Left kidney (tissue), 2 donors: ENCODE results near the gene PCDHB3. TPM values are rescaled to one million over a fixed set of nuclear protein-coding genes. Genes with fewer than 3 reads are reported as not detected.
"Not testable (repeated sequence)": the region's sequence is repeated elsewhere in the genome, so short reads cannot be mapped to it uniquely, and the experiment has no call there.

Experiments
- DNase-seq: peaks from one replicate; pipeline ENCODE4 v3.0.0-alpha.2; 2013
- polyA plus RNA-seq: library from polyadenylated mRNA; unstranded; fragments of 120-200 nt; gene quantifications from one replicate; pipeline ENCODE4 v1.2.1, GENCODE V29; 2013; ENCODE audit not compliant: insufficient read length

PCDHB3 gene
- polyA plus RNA-seq, 1 donor = 2.3 TPM

DNA sequence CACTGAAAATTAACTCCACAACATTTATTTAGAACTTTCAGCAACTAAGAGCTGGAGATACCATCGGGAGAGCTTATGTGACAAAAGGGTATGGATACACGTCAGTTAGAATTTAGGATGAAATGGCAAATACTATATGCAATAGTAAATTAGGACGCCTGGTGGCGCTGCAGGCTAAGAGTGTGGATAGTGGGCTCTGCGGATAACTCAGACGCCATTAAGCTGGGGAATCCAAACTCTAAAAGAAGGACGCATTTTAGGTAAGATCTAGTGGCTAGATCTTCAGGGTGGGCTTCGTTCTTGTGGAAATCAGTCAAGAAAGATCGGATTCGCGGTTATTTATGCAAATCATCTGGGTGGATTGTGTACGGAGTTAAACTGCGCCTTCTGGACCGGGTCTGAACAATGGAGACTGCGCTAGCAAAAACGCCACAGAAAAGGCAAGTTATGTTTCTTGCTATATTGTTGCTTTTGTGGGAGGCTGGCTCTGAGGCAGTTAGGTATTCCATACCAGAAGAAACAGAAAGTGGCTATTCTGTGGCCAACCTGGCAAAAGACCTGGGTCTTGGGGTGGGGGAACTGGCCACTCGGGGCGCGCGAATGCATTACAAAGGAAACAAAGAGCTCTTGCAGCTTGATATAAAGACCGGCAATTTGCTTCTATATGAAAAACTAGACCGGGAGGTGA lies 34.9 kb downstream of the PCDHB3 start, which contains the start of gene PCDHB5:
TSS of gene PCDHB5 (plus strand) at position 177 of the 688 bp plus-strand sequence. CDS start at position 406, 229 bp downstream.
- DNase-seq = no peak

DNA sequence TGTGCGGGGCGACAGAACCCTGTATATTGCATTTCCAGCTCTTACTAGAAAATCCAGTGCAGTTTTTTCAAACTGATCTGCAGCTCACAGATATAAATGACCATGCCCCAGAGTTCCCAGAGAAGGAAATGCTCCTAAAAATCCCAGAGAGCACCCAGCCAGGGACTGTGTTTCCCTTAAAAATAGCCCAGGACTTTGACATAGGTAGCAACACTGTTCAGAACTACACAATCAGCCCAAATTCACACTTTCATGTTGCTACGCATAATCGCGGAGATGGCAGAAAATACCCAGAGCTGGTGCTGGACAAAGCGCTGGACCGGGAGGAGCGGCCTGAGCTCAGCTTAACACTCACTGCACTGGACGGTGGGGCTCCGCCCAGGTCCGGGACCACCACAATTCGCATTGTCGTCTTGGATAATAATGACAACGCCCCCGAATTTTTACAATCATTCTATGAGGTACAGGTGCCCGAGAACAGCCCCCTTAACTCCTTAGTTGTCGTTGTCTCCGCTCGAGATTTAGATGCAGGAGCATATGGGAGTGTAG lies 35.5 kb downstream of the PCDHB3 start:
- DNase-seq = no peak

DNA sequence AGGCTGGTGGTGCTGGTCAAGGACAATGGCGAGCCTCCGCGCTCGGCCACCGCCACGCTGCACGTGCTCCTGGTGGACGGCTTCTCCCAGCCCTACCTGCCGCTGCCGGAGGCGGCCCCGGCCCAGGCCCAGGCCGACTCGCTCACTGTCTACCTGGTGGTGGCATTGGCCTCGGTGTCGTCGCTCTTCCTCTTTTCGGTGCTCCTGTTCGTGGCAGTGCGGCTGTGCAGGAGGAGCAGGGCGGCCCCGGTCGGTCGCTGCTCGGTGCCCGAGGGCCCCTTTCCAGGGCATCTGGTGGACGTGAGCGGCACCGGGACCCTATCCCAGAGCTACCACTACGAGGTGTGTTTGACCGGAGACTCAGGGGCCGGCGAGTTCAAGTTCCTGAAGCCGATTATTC lies 37.1 kb downstream of the PCDHB3 start:
- DNase-seq = not testable (repeated sequence)

DNA sequence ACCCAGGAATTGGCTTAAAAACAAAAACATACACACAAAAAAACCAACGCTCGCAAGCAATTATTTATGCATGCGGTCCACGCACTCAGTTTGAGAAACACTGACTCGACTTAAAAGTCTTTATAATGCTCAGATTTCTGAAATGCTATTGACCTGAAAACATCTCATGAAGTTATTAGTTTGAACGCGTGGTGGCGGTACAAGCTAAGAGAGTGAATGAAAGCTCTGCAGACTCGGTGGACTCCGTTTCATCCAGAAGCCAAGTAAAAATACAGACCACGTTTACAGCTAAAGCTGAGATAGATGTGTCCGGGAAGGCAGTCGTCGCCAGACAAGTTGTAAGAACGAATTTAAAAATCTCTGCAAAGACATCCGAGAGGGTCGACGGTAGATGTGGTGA lies 49.5 kb downstream of the PCDHB3 start, which contains the start of gene PCDHB6:
TSS of gene PCDHB6 (plus strand) at position 246 of the 400 bp plus-strand sequence. CDS start 201 bp downstream, outside the sequence.
- no peak for DNase-seq

DNA sequence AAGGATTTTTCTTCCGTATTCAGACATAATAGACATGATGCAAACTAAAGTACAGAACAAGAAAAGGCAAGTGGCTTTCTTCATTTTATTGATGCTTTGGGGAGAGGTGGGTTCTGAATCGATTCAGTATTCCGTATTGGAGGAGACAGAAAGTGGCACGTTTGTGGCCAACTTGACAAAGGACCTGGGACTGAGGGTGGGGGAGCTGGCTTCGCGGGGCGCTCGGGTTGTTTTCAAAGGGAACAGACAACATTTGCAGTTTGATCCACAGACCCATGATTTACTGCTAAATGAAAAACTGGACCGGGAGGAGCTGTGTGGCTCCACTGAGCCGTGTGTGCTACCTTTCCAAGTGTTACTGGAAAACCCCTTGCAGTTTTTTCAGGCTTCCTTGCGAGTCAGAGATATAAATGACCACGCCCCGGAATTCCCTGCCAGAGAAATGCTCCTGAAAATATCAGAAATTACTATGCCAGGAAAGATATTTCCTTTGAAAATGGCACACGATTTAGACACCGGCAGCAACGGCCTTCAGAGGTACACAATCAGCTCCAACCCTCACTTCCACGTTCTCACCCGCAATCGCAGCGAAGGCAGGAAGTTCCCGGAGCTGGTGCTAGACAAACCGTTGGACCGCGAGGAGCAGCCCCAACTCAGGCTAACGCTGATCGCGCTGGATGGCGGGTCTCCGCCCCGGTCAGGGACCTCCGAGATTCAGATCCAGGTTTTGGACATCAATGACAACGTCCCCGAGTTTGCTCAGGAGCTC lies 50.1 kb downstream of the PCDHB3 start:
- DNase-seq = no peak

DNA sequence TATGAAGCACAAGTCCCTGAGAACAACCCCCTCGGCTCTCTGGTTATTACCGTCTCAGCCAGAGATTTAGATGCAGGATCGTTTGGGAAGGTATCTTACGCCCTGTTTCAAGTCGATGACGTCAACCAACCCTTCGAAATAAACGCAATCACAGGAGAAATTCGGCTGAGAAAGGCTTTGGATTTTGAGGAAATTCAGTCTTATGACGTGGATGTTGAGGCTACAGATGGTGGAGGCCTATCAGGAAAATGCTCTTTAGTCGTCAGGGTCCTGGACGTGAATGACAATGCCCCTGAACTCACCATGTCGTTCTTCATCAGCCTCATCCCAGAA lies 50.7 kb downstream of the PCDHB3 start:
- no peak for DNase-seq

DNA sequence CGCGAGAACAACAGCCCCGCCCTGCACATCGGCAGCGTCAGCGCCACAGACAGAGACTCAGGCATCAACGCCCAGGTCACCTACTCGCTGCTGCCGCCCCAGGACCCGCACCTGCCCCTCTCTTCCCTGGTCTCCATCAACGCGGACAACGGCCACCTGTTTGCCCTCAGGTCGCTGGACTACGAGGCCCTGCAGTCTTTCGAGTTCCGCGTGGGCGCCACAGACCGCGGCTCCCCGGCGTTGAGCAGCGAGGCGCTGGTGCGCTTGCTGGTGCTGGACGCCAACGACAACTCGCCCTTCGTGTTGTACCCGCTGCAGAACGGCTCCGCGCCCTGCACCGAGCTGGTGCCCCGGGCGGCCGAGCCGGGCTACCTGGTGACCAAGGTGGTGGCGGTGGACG lies 51.4 kb downstream of the PCDHB3 start:
- DNase-seq = not testable (repeated sequence)

DNA sequence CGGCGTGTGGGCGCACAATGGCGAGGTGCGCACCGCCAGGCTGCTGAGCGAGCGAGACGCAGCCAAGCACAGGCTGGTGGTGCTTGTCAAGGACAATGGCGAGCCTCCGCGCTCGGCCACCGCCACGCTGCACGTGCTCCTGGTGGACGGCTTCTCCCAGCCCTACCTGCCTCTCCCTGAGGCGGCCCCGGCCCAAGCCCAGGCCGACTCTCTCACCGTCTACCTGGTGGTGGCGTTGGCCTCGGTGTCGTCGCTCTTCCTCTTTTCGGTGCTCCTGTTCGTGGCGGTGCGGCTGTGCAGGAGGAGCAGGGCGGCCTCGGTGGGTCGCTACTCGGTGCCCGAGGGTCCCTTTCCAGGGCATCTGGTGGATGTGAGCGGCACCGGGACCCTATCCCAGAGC lies 51.8 kb downstream of the PCDHB3 start:
- DNase-seq = not testable (repeated sequence)

Other genes with a start within 250 kb of the PCDHB3 start
- 0.62 TPM for gene PCDHA10, start 244.6 kb upstream of the PCDHB3 start, polyA plus RNA-seq
- gene PCDHA11, start 231.5 kb upstream of the PCDHB3 start, polyA plus RNA-seq = 0.52 TPM
- 0.23 TPM for gene PCDHA12, start 225.2 kb upstream of the PCDHB3 start, polyA plus RNA-seq
- not detected for gene PCDHA13, start 218.3 kb upstream of the PCDHB3 start, polyA plus RNA-seq
- gene PCDHAC1, start 174.2 kb upstream of the PCDHB3 start, polyA plus RNA-seq = 0.13 TPM
- gene PCDHAC2, start 134.0 kb upstream of the PCDHB3 start, polyA plus RNA-seq = 0.93 TPM
- 0.13 TPM for gene PCDHB1, start 49.1 kb upstream of the PCDHB3 start, polyA plus RNA-seq
- 6.6 TPM for gene PCDHB2, start 5.9 kb upstream of the PCDHB3 start, polyA plus RNA-seq
- gene PCDHB4, start 21.3 kb downstream of the PCDHB3 start, polyA plus RNA-seq = 1.9 TPM
- gene PCDHB5, start 34.7 kb downstream of the PCDHB3 start, polyA plus RNA-seq = 7.5 TPM
- gene PCDHB6, start 49.6 kb downstream of the PCDHB3 start, polyA plus RNA-seq = 3.5 TPM
- 4.5 TPM for gene PCDHB7, start 72.2 kb downstream of the PCDHB3 start, polyA plus RNA-seq
- gene PCDHB8, start 77.3 kb downstream of the PCDHB3 start, polyA plus RNA-seq = 2.6 TPM
- 8.1 TPM for gene PCDHB16, start 81.9 kb downstream of the PCDHB3 start, polyA plus RNA-seq
- 4.3 TPM for gene PCDHB9, start 86.7 kb downstream of the PCDHB3 start, polyA plus RNA-seq
- 7.2 TPM for gene PCDHB10, start 91.9 kb downstream of the PCDHB3 start, polyA plus RNA-seq
- gene PCDHB11, start 99.2 kb downstream of the PCDHB3 start, polyA plus RNA-seq = 4.4 TPM
- 4.6 TPM for gene PCDHB12, start 108.2 kb downstream of the PCDHB3 start, polyA plus RNA-seq
- 9.3 TPM for gene PCDHB13, start 113.4 kb downstream of the PCDHB3 start, polyA plus RNA-seq
- gene PCDHB14, start 122.9 kb downstream of the PCDHB3 start, polyA plus RNA-seq = 11.3 TPM
- 12.5 TPM for gene PCDHB15, start 144.9 kb downstream of the PCDHB3 start, polyA plus RNA-seq
- gene SLC25A2, start 203.6 kb downstream of the PCDHB3 start, polyA plus RNA-seq = 0.23 TPM
- 154 TPM for gene TAF7, start 220.3 kb downstream of the PCDHB3 start, polyA plus RNA-seq
- 1.1 TPM for gene PCDHGA1, start 230.0 kb downstream of the PCDHB3 start, polyA plus RNA-seq
- gene PCDHGA2, start 238.3 kb downstream of the PCDHB3 start, polyA plus RNA-seq = 6.8 TPM
- gene PCDHGA3, start 243.4 kb downstream of the PCDHB3 start, polyA plus RNA-seq = 2.9 TPM
- 1.9 TPM for gene PCDHGB1, start 249.6 kb downstream of the PCDHB3 start, polyA plus RNA-seq